ENCODE measurements around the gene ASB18. TPM values are rescaled to one million over a fixed set of nuclear protein-coding genes. Genes with fewer than 3 reads are reported as not detected.

The ASB18 gene
- total RNA-seq, 1 experiment from 2014 or later, result not detected

GRCh38 chr2:236241181-236242056 lies 22.8 kb downstream of the ASB18 start:
- intact Hi-C loops (cut with micrococcal nuclease; ENCODE audit: unreplicated experiment) (no loop called here), in situ Hi-C loops (cut with HindIII; ENCODE audit: low pct_unique_long_range_greater_than_20kb, low sequenced_read_pairs) (no loop called here)
- Histone ChIP-seq H3K27me3 (ENCODE audit: control insufficient read depth, insufficient read depth, low read length) (no peaks in the 10 kb centered on the region), H3K4me3 (ENCODE audit: low read depth in 2 of 2, low read length in 2 of 2) (no peak overlapping the region), H3K4me1 (ENCODE audit: control insufficient read depth, insufficient read depth, low read length) (no peaks in the 10 kb centered on the region), H3K9me3 (ENCODE audit: control insufficient read depth, insufficient read depth, low read depth, low read length) (no peaks in the 10 kb centered on the region), H3K27ac (ENCODE audit: low read length) (no peak overlapping the region), H3K36me3 (ENCODE audit: control insufficient read depth, insufficient read depth, low read length) (no peaks in the 10 kb centered on the region)
- DNase-seq (ENCODE audit: low read depth, low spot score), result no peak
- no peak for ATAC-seq
- BruUV-seq (replicated peaks), result no TSS peak
- no peak for TF ChIP-seq TCF7L2 (IDR thresholded peaks at IDR 0.05; ENCODE audit: low read depth, low read length)
- TF ChIP-seq, protein P1, sequence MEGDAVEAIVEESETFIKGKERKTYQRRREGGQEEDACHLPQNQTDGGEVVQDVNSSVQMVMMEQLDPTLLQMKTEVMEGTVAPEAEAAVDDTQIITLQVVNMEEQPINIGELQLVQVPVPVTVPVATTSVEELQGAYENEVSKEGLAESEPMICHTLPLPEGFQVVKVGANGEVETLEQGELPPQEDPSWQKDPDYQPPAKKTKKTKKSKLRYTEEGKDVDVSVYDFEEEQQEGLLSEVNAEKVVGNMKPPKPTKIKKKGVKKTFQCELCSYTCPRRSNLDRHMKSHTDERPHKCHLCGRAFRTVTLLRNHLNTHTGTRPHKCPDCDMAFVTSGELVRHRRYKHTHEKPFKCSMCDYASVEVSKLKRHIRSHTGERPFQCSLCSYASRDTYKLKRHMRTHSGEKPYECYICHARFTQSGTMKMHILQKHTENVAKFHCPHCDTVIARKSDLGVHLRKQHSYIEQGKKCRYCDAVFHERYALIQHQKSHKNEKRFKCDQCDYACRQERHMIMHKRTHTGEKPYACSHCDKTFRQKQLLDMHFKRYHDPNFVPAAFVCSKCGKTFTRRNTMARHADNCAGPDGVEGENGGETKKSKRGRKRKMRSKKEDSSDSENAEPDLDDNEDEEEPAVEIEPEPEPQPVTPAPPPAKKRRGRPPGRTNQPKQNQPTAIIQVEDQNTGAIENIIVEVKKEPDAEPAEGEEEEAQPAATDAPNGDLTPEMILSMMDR (IDR thresholded peaks at IDR 0.05), result no peak
- no peak for TF ChIP-seq REST (IDR thresholded peaks at IDR 0.05; ENCODE audit: insufficient read depth in 1 of 2, low read depth in 2 of 2, low read length in 1 of 2)
- no peak for TF ChIP-seq POLR2AphosphoS5 (IDR thresholded peaks at IDR 0.05; ENCODE audit: low read depth, low read length)
- no peak for TF ChIP-seq SIN3A (IDR thresholded peaks at IDR 0.05; ENCODE audit: borderline replicate concordance, insufficient read depth, low read depth, low read length)
- ChIA-PET CTCF (interaction anchor here (0.6 kb wide), 1 partner anchor 31 kb away, joined by 3 read pairs; no protein-coding TSS in a partner anchor), POLR2A (no interaction called here)

DNA sequence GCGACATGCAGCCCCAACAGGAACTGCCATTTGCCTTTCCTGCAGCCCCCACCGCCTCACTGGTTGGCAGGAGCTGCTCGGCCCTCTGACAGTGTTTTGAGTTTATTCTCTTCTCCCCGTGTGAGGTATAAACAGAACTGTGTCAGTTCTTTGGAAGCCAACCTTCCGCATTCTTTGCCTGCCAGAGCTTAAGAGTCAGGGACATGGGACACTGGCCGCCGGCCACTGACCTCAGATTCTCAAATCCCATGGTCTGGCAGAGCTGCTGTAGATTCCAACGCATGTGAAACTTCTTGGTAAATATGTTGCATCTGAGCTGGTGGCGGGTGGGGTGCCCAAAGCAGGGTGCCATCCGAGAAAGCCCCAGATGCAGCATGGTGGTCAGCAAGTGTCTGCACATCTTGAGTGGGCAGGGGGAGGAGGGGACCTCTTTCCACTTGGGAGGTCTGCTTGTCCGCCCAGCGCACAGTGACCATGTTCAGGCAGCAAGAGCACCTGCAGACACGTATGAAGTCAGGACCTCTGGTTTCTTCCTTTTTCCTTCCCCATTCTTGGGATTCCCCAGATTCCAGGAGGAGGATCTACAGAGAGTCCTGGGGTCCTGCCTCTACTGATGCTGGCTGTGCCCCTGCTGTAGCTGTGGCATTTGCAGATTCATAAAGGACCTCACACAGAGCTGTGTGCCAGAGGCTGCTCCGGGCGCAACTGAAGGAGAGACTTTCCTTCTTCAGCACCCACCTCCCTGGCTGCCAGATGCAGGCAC lies 23.8 kb downstream of the ASB18 start:
- ChIA-PET POLR2A (no interaction called here), CTCF (no interaction called here)
- in situ Hi-C loops (cut with HindIII; ENCODE audit: low pct_unique_long_range_greater_than_20kb, low sequenced_read_pairs), result no loop called here
- peak; percentile 47 for ATAC-seq
- no peak overlapping the region for H3K4me3 ChIP-seq (ENCODE audit: low read depth in 2 of 2, low read length in 2 of 2)
- no peak overlapping the region for H3K27ac ChIP-seq (ENCODE audit: low read length)
- TF ChIP-seq SIN3A (IDR thresholded peaks at IDR 0.05; ENCODE audit: borderline replicate concordance, insufficient read depth, low read depth, low read length) (no peak), TCF7L2 (IDR thresholded peaks at IDR 0.05; ENCODE audit: low read depth, low read length) (no peak), REST (IDR thresholded peaks at IDR 0.05; ENCODE audit: insufficient read depth in 1 of 2, low read depth in 2 of 2, low read length in 1 of 2) (no peak), POLR2AphosphoS5 (IDR thresholded peaks at IDR 0.05; ENCODE audit: low read depth, low read length) (no peak)
- TF ChIP-seq, protein P1 (IDR thresholded peaks at IDR 0.05), result no peak
- H3K9me3 ChIP-seq (ENCODE audit: control insufficient read depth, insufficient read depth, low read depth, low read length), result no peaks in the 10 kb centered on the region
- no peaks in the 10 kb centered on the region for H3K27me3 ChIP-seq (ENCODE audit: control insufficient read depth, insufficient read depth, low read length)
- no peaks in the 10 kb centered on the region for H3K36me3 ChIP-seq (ENCODE audit: control insufficient read depth, insufficient read depth, low read length)
- intact Hi-C loops (cut with micrococcal nuclease; ENCODE audit: unreplicated experiment), result no loop called here
- DNase-seq (ENCODE audit: low read depth, low spot score), result peak; percentile 4
- peaks cover 2% of the 10 kb centered on the region; the same call in 1 of the 2 replicates for H3K4me1 ChIP-seq (ENCODE audit: control insufficient read depth, insufficient read depth, low read length)
- no TSS peak for BruUV-seq (replicated peaks)

All from Panc1 (cell line).